NCI-H2227 treated with DMSO at 0.1 percent for 48 hours (cell line): ENCODE measurements around the gene TBC1D32.
"Not testable (repeated sequence)": the region's sequence is repeated elsewhere in the genome, so short reads cannot be mapped to it uniquely, and the experiment has no call there.

Experiments
- DNase-seq: peaks from one replicate; lab custom pipeline; 2025; lab: John Stamatoyannopoulos, UW

Gene TBC1D32

DNA sequence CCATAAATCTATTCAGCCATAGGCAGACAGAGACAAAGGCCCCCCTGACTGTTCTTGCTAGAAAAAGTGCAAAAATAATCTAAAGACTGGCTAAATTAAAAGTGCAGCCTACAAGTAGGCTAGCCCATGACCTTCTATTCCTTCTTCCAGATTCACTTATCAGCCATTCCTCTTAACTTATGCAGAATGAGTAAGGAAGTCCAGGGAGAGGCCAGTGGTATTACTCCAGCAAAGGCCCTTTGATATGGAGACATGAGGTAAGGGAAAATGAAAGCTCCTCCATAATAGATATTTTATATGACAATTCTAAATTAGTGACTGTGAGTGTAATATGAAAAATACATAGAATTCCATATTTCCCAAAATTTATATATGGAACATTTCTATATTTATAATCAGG lies 199.4 kb downstream of the TBC1D32 start:
- no peak for DNase-seq

GRCh38 chr6:121124600-121124999 lies 209.7 kb downstream of the TBC1D32 start:
- DNase-seq: no peak

DNA sequence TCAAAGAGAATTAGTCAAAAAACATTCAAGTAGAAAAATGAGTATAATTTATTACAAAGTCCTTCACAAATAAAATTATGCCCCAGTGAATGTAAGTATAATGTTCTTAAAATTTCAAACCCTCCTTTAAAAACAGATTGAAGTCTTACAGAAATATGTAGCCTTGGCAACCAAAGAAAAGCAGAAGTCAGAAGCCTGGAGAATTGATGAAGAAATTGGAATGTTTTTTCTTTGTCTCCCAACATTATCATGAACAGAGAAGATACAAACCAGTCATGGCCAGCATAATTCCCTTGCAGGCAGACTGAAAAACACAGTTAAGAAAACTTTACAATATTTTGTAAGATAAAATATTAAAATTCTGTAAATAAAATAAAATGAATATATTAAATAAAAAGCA lies 221.9 kb downstream of the TBC1D32 start:
- no peak for DNase-seq

GRCh38 chr6:121110733-121111132 lies 223.5 kb downstream of the TBC1D32 start:
- no peak for DNase-seq

- no peak for DNase-seq
Measured at GRCh38 chr6:121106962-121107361, 227.3 kb downstream of the TBC1D32 start.

DNA sequence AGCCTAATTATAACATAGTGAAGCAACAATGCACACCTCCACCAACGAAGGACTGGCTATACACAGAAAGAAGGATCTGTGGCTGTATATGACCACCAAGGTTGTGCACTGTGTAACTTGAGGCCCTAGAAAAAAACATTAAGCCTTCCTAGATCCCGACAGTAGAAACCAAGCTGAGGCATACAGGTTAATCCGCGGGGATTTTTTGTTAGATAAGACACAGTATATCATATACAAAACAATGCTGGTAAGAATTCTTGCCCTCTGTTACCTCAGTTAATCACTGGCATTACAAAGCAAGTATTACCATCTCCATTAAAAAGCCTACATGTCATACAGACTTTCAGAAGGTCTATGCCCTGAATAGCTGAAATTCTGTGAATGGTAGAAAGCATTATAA lies 228.8 kb downstream of the TBC1D32 start:
- no peak for DNase-seq

GRCh38 chr6:121093928-121094327 lies 240.4 kb downstream of the TBC1D32 start:
- no peak for DNase-seq

DNA sequence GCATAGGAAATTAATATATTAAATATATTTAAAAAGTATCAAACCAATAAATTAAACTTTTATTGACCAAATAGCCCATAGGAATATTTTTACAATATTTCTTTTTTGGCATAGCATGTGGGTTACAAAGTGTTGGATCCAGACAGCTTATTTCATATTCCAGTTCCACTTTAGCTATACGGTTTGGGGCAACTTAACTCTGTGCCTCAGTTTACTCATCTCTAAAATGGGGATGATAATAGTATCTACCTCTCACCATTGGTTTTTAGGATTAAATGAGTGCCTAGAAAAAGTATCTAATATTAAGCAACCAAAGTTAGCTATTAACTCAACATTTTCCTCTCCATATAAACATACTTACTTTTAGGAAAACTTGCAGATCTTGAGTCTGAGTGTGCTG lies 243.8 kb downstream of the TBC1D32 start:
- no peak for DNase-seq

DNA sequence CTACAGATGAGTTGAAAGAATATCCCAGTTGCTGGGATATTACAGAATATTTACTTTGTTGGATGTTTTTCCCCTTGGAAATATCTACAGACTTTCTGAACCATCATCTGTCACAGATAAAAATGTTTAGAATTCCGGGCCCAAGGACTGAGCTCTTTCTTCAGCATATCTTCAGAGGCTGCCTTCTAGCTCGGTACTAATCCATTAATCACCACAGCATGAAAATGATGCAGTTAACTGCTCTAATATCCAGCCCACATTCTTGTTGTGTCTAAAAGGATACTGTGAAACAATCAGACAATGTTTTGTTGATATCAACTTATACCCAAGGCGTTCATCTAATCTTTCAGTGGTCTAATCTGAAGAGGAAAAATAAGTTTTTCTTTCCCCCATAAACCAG lies 247.4 kb downstream of the TBC1D32 start:
- DNase-seq: no peak

GRCh38 chr6:121076119-121076518 lies 258.2 kb downstream of the TBC1D32 start:
- no peak for DNase-seq

DNA sequence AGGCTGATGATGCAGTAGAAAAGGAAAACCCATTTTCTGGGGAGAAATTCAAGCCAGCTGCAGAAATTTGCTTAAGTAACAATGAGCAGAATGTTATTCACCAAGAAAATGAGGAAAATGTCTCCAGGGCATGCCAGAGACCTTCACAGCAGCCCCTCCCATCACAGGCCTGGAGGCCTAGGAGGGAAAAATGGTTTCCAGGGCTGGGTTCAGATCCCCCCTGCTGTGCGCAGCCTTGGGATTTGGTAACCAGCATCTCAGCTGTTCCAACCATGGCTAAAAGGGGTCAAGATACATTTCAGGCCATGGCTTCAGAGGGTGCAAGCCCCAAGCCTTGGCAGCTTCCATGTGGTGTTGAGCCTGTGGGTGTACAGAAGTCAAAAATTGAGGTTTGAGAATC lies 265.5 kb downstream of the TBC1D32 start:
- DNase-seq: not testable (repeated sequence)

DNA sequence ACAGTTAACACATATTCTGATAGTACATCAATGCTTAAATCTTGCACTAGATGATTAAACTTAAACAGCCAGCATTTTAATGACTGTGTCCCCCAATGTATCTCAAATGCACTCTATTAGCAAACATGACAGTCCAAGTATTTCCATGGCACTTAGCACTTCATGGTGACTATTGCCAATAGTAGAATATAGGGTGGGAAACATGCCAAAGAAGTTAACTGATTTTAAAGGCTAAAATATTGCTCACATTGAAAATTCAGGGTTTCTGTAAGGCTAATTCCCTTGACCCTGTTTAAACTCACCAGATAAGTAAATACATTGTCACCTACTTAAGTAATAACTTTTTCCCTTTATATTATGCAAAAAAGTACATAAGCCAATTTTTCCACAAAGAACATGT lies 266.9 kb downstream of the TBC1D32 start:
- DNase-seq: no peak

DNA sequence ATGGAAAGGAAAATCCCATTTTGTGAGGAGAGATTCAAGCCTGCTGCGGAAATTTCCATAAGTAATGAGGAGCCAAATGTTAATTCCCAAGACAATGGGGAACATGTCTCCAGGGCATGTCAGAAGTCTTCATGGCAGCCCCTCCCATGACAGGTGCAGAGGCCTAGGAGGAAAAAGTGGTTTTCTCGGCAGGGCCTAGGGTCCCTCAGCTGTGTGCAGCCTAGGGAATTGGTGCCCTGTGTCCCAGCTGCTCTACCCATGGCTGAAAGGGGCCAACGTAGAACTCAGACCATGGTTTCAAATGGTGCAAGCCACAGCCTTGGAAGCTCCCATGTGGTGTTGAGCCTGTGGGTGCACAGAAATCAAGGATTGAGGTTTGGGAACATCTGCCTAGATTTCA lies 269.9 kb downstream of the TBC1D32 start:
- DNase-seq: no peak

DNA sequence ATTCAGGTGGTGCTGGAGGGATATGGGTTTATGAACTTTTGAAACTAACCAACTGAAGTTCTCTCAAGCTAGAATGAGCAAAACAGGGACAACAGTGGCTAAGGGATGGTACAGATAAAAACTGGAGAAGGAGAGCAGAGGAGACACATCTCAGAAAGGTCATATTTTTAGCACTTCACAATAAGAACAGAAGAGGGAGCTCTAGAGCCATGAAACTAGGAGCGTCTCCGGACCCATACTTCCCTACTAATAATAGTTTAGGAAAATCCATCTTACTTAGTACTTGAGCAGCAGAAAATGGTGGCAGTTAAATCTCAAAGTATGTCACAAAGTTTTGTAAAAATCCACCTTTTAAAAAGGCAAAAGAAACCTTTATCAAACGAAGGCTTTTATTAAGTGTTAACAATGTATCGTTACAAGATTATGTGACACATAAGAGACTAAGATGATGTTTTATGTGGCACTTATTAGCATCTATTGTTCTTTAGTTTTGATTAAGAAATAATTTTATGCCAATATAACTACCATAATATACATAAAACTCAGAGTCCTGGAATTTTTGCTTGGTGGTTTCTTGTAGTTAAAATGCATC lies 278.6 kb downstream of the TBC1D32 start:
- peak; percentile 33 for DNase-seq

GRCh38 chr6:121048593-121048992 lies 285.7 kb downstream of the TBC1D32 start:
- not testable (repeated sequence) for DNase-seq

GRCh38 chr6:121044905-121045304 lies 289.4 kb downstream of the TBC1D32 start:
- DNase-seq: not testable (repeated sequence)

DNA sequence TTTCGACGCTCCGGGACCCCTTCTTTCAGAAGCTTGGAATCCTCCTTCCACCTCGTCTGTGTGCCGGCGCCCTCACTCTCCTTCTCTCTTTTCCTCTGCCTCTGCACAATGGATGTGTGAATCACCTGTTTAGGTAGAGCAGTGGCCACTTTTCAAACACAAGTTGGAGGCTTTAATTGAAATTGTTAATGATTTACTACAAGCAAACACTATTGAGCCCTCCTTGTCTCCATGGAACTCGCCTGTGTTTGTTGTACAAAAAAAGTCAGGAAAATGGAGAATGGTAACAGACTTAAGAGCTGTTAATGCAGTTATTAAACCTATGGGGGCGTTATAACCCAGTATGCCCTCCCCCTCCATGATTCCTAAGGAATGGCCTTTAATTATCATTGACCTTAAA lies 290.6 kb downstream of the TBC1D32 start:
- DNase-seq: not testable (repeated sequence)

- not testable (repeated sequence) for DNase-seq
Measured at GRCh38 chr6:121043211-121043610, 291.1 kb downstream of the TBC1D32 start.

- no peak for DNase-seq
Measured at GRCh38 chr6:121042766-121043165, 291.5 kb downstream of the TBC1D32 start.

DNA sequence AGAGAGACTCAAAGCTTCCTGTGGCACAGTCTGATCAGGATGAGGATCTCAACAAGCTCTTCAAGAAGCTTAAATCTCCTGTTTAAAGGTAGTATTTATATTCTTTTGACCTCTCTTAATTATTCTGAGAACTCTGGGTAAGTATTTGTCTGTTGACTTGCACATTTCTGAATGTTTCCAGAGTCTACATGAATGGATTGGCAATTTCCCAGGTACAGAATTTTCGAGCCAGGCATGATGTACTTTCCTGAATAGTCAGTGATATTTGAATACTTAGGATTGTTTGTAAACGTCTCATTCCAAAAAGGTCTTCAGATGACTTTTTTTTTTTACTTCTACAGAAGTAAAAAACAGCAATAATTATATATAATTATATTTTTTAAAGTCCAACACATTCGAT lies 293.4 kb downstream of the TBC1D32 start:
- no peak for DNase-seq

DNA sequence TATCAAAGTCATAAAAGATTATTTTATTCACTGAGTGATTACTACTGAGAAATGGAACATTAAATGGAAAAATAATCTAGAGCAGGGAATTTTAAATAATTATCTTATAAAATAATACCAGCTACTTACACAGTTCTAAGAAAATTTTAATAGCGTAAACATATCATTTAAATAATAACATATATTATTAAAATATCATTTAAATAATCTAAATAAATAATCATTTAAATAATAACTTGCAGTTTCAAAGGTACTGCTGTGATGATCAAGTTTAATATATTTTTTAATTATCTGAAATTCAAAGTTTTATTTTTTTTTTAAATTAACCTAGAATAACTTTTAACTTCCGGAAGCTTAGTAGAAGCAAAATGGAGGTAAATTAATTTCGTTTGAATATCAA lies 301.2 kb downstream of the TBC1D32 start:
- DNase-seq: no peak

- no peak for DNase-seq
Measured at GRCh38 chr6:121032268-121033006, 301.8 kb downstream of the TBC1D32 start.
